Neuron (in vitro differentiated cells): Measurements from ENCODE around the gene GNB1L.

Experiments
- H2AFZ ChIP-seq: one replicate; pipeline ENCODE4 v1.6.1; 2013; ENCODE audit warnings: low read depth, mild to moderate bottlenecking, inconsistent platforms, low read length, moderate library complexity
- H3K27me3 ChIP-seq: one replicate; pipeline ENCODE4 v1.6.1; 2013; ENCODE audit warnings: low read length; ENCODE audit not compliant: insufficient read depth
- H3K36me3 ChIP-seq: one replicate; pipeline ENCODE4 v1.6.1; 2013; ENCODE audit warnings: low read length; ENCODE audit not compliant: insufficient read depth
- H3K4me1 ChIP-seq: one replicate; pipeline ENCODE4 v1.6.1; 2013; ENCODE audit warnings: low read length; ENCODE audit not compliant: insufficient read depth
- H3K4me3 ChIP-seq: 2 replicates; pipeline ENCODE4 v1.5.1; 2013; ENCODE audit warnings: mild to moderate bottlenecking, low read length, moderate library complexity
- H3K9me3 ChIP-seq: one replicate; pipeline ENCODE4 v1.6.1; 2013; ENCODE audit warnings: low read length

GNB1L gene

GRCh38 chr22:19876941-19877625, 22.4 kb upstream of the GNB1L start:
- Histone ChIP-seq H3K27me3 (no peaks in the 10 kb centered on the region), H3K4me3 (no peak overlapping the region), H2AFZ (no peak overlapping the region), H3K9me3 (no peaks in the 10 kb centered on the region), H3K4me1 (peaks cover 46% of the 10 kb centered on the region), H3K36me3 (no peaks in the 10 kb centered on the region)

- Histone ChIP-seq H3K36me3 (no peaks in the 10 kb centered on the region), H3K4me3 (no peak overlapping the region), H3K9me3 (no peaks in the 10 kb centered on the region), H2AFZ (no peak overlapping the region), H3K4me1 (peaks cover 40% of the 10 kb centered on the region), H3K27me3 (no peaks in the 10 kb centered on the region)
Observed at GRCh38 chr22:19876314-19876940, 21.8 kb upstream of the GNB1L start.

GRCh38 chr22:19875531-19876313, 21.0 kb upstream of the GNB1L start:
- Histone ChIP-seq H3K4me3 (no peak overlapping the region), H3K9me3 (no peaks in the 10 kb centered on the region), H3K27me3 (no peaks in the 10 kb centered on the region), H3K4me1 (peaks cover 34% of the 10 kb centered on the region), H3K36me3 (no peaks in the 10 kb centered on the region), H2AFZ (no peak overlapping the region)

GRCh38 chr22:19875061-19875530, 20.4 kb upstream of the GNB1L start:
- Histone ChIP-seq H3K4me3 (no peak overlapping the region), H3K27me3 (no peaks in the 10 kb centered on the region), H3K36me3 (no peaks in the 10 kb centered on the region), H3K4me1 (peaks cover 27% of the 10 kb centered on the region), H2AFZ (peak overlapping the region; percentile 77), H3K9me3 (no peaks in the 10 kb centered on the region)

GRCh38 chr22:19874307-19875060, 19.8 kb upstream of the GNB1L start:
- peak overlapping the region; percentile 77 for H2AFZ ChIP-seq
- no peaks in the 10 kb centered on the region for H3K36me3 ChIP-seq
- no peak overlapping the region for H3K4me3 ChIP-seq
- no peaks in the 10 kb centered on the region for H3K27me3 ChIP-seq
- no peaks in the 10 kb centered on the region for H3K9me3 ChIP-seq
- H3K4me1 ChIP-seq: peaks cover 25% of the 10 kb centered on the region

GRCh38 chr22:19873960-19874306, 19.3 kb upstream of the GNB1L start:
- no peaks in the 10 kb centered on the region for H3K27me3 ChIP-seq
- peaks cover 25% of the 10 kb centered on the region for H3K4me1 ChIP-seq
- H3K36me3 ChIP-seq: no peaks in the 10 kb centered on the region
- H3K9me3 ChIP-seq: no peaks in the 10 kb centered on the region
- no peak overlapping the region for H3K4me3 ChIP-seq
- peak overlapping the region; percentile 77 for H2AFZ ChIP-seq

- Histone ChIP-seq H3K4me1 (peaks cover 25% of the 10 kb centered on the region), H3K27me3 (no peaks in the 10 kb centered on the region), H2AFZ (peak overlapping the region; percentile 77), H3K36me3 (no peaks in the 10 kb centered on the region), H3K9me3 (no peaks in the 10 kb centered on the region), H3K4me3 (no peak overlapping the region)
Observed at GRCh38 chr22:19873138-19873959, 18.7 kb upstream of the GNB1L start.

GRCh38 chr22:19872779-19873137, 18.1 kb upstream of the GNB1L start:
- Histone ChIP-seq H3K4me1 (peaks cover 25% of the 10 kb centered on the region), H3K36me3 (no peaks in the 10 kb centered on the region), H3K4me3 (no peak overlapping the region), H3K9me3 (no peaks in the 10 kb centered on the region), H2AFZ (no peak overlapping the region), H3K27me3 (no peaks in the 10 kb centered on the region)

- Histone ChIP-seq H3K4me3 (no peak overlapping the region), H3K36me3 (no peaks in the 10 kb centered on the region), H2AFZ (no peak overlapping the region)
Observed at GRCh38 chr22:19871845-19872778, 17.4 kb upstream of the GNB1L start.

GRCh38 chr22:19871023-19871844, 16.6 kb upstream of the GNB1L start:
- H3K4me3 ChIP-seq: no peak overlapping the region
- no peaks in the 10 kb centered on the region for H3K9me3 ChIP-seq
- no peak overlapping the region for H2AFZ ChIP-seq
- H3K36me3 ChIP-seq: no peaks in the 10 kb centered on the region
- peaks cover 25% of the 10 kb centered on the region for H3K4me1 ChIP-seq
- H3K27me3 ChIP-seq: no peaks in the 10 kb centered on the region

More at GRCh38 chr22:19871845-19872778, 17.4 kb upstream of the GNB1L start:
- H3K4me1 ChIP-seq: peaks cover 25% of the 10 kb centered on the region
- H3K27me3 ChIP-seq: no peaks in the 10 kb centered on the region
- no peaks in the 10 kb centered on the region for H3K9me3 ChIP-seq
